Body of pancreas (tissue), 4 donors: ENCODE data around the gene UBL3. TPM values are rescaled to one million over a fixed set of nuclear protein-coding genes. Genes with fewer than 3 reads are reported as not detected.

Experiments used
- ATAC-seq: fragments of 150-250 bp; one replicate; pipeline ENCODE4 v1.9.1; 2016
- DNase-seq, 4 donors: peaks; one replicate each; pipeline ENCODE4 v3.0.0-alpha.2; 2019
- H3K27ac ChIP-seq, 4 donors: fragments of 200-600 bp; sonication (generic); 1 replicate in 3 of 4; 2 replicates in 1 of 4; pipeline versions ENCODE4 v1.5.1 to v1.6.1; 2016 to 2019; ENCODE audit warnings: mild to moderate bottlenecking in 1 of 4, mixed read lengths in 1 of 4, moderate library complexity in 1 of 4
- H3K27me3 ChIP-seq, 2 donors: fragments of 200-600 bp; sonication (generic); one replicate each; pipeline ENCODE4 v1.6.0; 2016; ENCODE audit warnings: mild to moderate bottlenecking in 1 of 2
- H3K36me3 ChIP-seq, 2 donors: fragments of 200-600 bp; sonication (generic); replicated peaks in 1 of 2; 2 replicates each; pipeline ENCODE4 v1.5.1; 2016; ENCODE audit warnings: low read depth in 2 of 2; ENCODE audit not compliant: insufficient read depth in 1 of 2
- H3K4me1 ChIP-seq: fragments of 200-600 bp; sonication (generic); one replicate; pipeline ENCODE4 v1.6.0; 2016
- H3K4me3 ChIP-seq, 2 donors: fragments of 200-600 bp; sonication (generic); 1 replicate in 1 of 2; 2 replicates in 1 of 2; pipeline ENCODE4 v1.5.1; 2016 to 2019
- H3K9me3 ChIP-seq, 3 donors: fragments of 200-600 bp; sonication (generic); 1 replicate in 2 of 3; 2 replicates in 1 of 3; pipeline ENCODE4 v1.5.1; 2016
- POLR2A ChIP-seq, 3 donors: fragments of 450-650 bp; IDR thresholded peaks; one replicate each; pipeline ENCODE4 v1.6.1; 2016; ENCODE audit warnings: antibody characterized with exemption in 3 of 3, mild to moderate bottlenecking in 2 of 3
- WGBS, 2 donors: methylation state at CpG; one replicate each; pipeline ENCODE4 v1.1.5; 2017; 5-methylcytosine and 5-hydroxymethylcytosine counted together
- intact Hi-C: fragments of 100-400 bp; cut with DNase I; formaldehyde crosslinking; loops from one replicate; pipeline ENCODE4 v1.15.1; 2023
- total RNA-seq, 2 donors: library from RNA; depleted of rRNA; stranded (reverse); fragments of >200 nt; gene quantifications; one replicate each; pipeline ENCODE4 v1.1.0, GENCODE V29; 2016
- TF ChIP-seq, protein P1 (sequence below), 7 experiments: fragments of 450-650 bp in 4 of 7; fragments of 200-600 bp in 3 of 7; sonication (generic) in 3 of 7; IDR thresholded peaks; one replicate each; pipeline ENCODE4 v1.5.1; 2016 to 2019; ENCODE audit warnings: antibody characterized with exemption in 7 of 7

UBL3 gene
- total RNA-seq, 2 donors from 2014 or later = 20.4 to 33.2 TPM

DNA sequence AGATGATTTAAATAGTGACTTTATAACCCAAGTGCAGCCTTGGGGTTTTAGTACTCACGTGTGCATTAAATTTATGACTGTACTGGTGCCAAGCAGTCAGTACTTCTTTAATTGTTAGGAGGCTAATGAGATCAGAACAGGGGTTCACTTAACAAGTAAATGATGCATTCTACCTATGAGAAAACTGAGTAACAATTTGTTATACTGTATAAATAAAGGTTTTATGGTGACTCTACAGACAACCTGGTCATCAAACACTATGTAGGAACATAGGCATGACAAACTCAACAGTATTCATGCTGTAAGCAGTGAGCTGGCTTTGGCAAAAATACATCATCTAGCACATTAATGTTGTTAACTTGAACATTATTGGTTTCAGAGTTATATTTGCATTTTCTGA lies 75.6 kb downstream of the UBL3 start:
- intact Hi-C loops = loop anchor here (5.0 to 10.0 kb wide), 2 partner anchors 160 to 337 kb away; no protein-coding TSS in a partner anchor

DNA sequence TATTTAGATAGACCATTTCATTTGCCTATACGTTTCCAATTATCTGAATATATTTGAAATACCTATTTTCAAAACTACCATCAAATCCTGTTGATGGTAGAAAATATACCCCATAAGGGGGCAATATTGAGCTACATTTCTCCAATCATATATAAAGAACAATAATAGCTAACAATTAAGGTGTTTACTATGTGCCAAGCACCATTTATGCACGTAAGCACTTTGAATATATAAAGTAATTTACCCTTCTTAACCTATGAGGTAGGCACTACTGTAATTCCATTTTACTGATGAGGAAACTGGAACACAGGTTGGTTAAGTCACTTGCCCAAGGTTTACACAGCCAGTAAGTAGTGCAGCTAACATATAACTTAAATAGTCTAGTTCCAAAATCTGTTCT lies 79.2 kb downstream of the UBL3 start:
- H3K27me3 ChIP-seq = no peaks in the 10 kb centered on the region
- no peak for ATAC-seq
- peaks cover 12% of the 10 kb centered on the region for H3K4me1 ChIP-seq
- 32 to 49% methylated on average over 2 of the region's 2 CpGs for WGBS, 2 donors
- TF ChIP-seq POLR2A (IDR thresholded peaks at IDR 0.05) = no peak
- TF ChIP-seq, protein P1, sequence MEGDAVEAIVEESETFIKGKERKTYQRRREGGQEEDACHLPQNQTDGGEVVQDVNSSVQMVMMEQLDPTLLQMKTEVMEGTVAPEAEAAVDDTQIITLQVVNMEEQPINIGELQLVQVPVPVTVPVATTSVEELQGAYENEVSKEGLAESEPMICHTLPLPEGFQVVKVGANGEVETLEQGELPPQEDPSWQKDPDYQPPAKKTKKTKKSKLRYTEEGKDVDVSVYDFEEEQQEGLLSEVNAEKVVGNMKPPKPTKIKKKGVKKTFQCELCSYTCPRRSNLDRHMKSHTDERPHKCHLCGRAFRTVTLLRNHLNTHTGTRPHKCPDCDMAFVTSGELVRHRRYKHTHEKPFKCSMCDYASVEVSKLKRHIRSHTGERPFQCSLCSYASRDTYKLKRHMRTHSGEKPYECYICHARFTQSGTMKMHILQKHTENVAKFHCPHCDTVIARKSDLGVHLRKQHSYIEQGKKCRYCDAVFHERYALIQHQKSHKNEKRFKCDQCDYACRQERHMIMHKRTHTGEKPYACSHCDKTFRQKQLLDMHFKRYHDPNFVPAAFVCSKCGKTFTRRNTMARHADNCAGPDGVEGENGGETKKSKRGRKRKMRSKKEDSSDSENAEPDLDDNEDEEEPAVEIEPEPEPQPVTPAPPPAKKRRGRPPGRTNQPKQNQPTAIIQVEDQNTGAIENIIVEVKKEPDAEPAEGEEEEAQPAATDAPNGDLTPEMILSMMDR (IDR thresholded peaks at IDR 0.05) = peak in 6 of 7 experiments; percentile 35 to 62 (median 58)
- no peak overlapping the region for H3K4me3 ChIP-seq
- peaks cover 0 to 6% of the 10 kb centered on the region in 2 donors for H3K36me3 ChIP-seq
- intact Hi-C loops = loop anchor here (10.0 kb wide), 1 partner anchor 164 kb away; no protein-coding TSS in a partner anchor
- no peaks in the 10 kb centered on the region for H3K9me3 ChIP-seq
- DNase-seq = no peak
- no peak overlapping the region for H3K27ac ChIP-seq

More for the DNA sequence above, 75.6 kb downstream of the UBL3 start:
- peaks cover 0 to 2% of the 10 kb centered on the region in 2 donors for H3K36me3 ChIP-seq
- no peak for TF ChIP-seq POLR2A (IDR thresholded peaks at IDR 0.05)
- TF ChIP-seq, protein P1 (IDR thresholded peaks at IDR 0.05) = no peak
- 77 to 81% methylated on average over 1 of the region's 1 CpG for WGBS, 2 donors
- H3K27ac ChIP-seq = no peak overlapping the region
- no peaks in the 10 kb centered on the region for H3K27me3 ChIP-seq
- H3K4me3 ChIP-seq = no peak overlapping the region
- peaks cover 15% of the 10 kb centered on the region for H3K4me1 ChIP-seq
- DNase-seq (no peak), ATAC-seq (no peak)
- H3K9me3 ChIP-seq = no peaks in the 10 kb centered on the region

DNA sequence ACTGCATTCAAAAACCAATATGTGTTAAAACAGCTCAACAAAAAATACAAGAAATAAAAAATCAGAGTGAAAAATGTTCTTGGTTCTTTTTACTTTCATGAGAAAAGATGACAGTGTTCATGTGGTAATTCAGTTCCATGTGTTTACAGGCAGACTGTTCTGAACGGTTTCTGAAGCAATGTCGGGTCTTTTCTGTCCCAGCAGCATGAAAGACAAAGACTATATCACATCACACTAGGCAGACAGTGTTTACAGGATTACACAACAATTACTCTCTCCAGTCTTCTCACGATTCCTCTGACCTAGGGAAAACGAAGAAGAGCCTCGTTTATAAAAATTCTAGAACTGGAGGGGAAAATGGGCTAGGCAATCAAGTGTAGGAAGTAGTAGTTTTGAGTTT lies 83.4 kb downstream of the UBL3 start:
- TF ChIP-seq POLR2A (IDR thresholded peaks at IDR 0.05) = no peak
- TF ChIP-seq, protein P1 (IDR thresholded peaks at IDR 0.05) = no peak
- intact Hi-C loops = no loop called here
- Histone ChIP-seq H3K27ac (no peak overlapping the region), H3K9me3 (no peaks in the 10 kb centered on the region), H3K4me1 (peaks cover 6% of the 10 kb centered on the region), H3K4me3 (no peak overlapping the region), H3K27me3 (no peaks in the 10 kb centered on the region), H3K36me3 (peaks cover 0 to 4% of the 10 kb centered on the region in 2 donors)
- no peak for DNase-seq
- ATAC-seq = no peak
- 84 to 85% methylated on average over 5 of the region's 5 CpGs for WGBS, 2 donors

DNA sequence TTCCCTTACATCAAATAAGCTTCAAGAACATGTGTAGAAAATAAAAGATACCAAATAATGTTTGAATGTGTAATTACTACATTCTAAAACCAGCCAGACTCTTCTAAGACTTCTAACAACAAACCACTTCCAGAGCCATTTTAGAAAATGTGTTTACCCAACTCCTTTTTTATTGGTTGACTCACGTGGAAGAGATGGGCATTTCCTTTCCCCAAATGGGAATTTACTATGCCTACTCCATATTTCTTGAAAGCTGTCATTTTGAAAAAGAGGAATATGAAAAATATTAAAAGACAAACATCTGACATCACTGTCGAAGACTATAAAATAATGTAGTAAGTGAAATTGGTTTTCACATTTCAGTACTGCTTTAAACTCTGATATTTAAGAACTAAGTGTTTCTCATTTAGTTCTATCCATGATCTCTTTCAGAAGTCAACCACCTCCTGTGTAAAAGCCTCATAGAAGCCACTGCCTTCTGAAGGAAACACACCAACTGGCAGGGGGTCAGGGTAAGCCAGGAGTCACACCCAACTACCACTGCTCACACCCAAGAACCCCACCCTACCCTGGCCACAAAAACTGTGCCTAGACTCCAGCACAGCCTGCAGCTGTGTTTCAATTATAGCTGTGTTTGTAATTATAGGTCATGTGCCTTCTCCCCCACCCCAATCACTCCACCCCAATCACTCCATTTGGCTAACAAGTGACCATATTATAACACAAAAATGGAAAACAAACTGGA lies 86.8 kb downstream of the UBL3 start:
- Histone ChIP-seq H3K4me1 (no peaks in the 10 kb centered on the region), H3K27ac (no peak overlapping the region), H3K9me3 (no peaks in the 10 kb centered on the region), H3K4me3 (no peak overlapping the region), H3K27me3 (no peaks in the 10 kb centered on the region), H3K36me3 (peaks cover 0 to 4% of the 10 kb centered on the region in 2 donors)
- DNase-seq = no peak
- TF ChIP-seq POLR2A (IDR thresholded peaks at IDR 0.05) = no peak
- TF ChIP-seq, protein P1 (IDR thresholded peaks at IDR 0.05) = no peak
- ATAC-seq = no peak
- intact Hi-C loops = no loop called here
- 83 to 88% methylated on average over 2 of the region's 2 CpGs for WGBS, 2 donors

DNA sequence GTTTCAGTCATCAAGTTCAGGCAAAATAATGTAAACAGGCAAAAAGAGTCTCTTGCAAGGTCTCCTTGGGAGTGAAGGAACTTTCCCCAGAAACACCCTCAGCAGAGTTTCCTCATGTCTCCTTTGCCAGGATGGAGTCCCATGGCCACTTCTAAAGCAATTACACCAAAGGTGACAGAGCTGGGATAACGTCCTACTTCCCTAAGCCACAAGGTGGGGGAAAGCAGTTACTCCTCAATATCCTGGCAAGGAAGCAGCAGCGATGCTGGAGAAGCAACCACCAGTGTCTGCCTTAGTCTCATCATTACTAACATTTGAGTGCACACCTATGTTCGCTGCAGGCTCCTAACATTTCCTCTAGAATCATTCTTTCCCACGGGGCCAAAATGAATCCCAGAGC lies 88.6 kb downstream of the UBL3 start:
- Histone ChIP-seq H3K4me1 (no peaks in the 10 kb centered on the region), H3K4me3 (no peak overlapping the region), H3K36me3 (peaks cover 0 to 4% of the 10 kb centered on the region in 2 donors), H3K9me3 (no peaks in the 10 kb centered on the region), H3K27me3 (no peaks in the 10 kb centered on the region), H3K27ac (no peak overlapping the region)
- TF ChIP-seq, protein P1 (IDR thresholded peaks at IDR 0.05) = no peak
- no peak for TF ChIP-seq POLR2A (IDR thresholded peaks at IDR 0.05)
- 70 to 73% methylated on average over 4 of the region's 4 CpGs for WGBS, 2 donors
- ATAC-seq (no peak), DNase-seq (no peak)
- intact Hi-C loops = no loop called here
